ENCODE data around the gene USP36.
"Not testable (repeated sequence)": the region's sequence is repeated elsewhere in the genome, so short reads cannot be mapped to it uniquely, and the experiment has no call there.

Gene USP36

DNA sequence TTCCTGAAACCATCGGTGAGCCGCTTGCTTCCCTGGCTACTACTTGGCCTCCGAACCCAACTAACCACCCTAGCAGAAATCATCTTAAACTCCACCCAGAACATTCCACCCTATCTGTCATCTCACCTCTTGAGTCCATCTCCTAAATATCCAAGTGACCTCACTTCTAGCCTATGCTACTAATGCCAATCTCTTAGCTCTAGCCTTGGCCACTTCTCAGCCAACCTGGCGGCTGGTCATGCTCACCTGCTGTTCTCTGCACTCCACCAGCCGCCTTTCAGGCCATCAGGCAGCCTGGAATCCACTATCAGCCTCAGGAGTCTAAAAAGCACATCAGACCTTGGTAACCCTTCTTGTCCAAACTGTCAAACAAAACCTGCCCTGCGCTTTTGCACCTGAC is 46.6 kb downstream of the USP36 start:
- in situ Hi-C loops (cut with HindIII; ENCODE audit: low sequenced_read_pairs), result no loop called here

GRCh38 chr17:78793415-78793814 is 47.2 kb downstream of the USP36 start:
- in situ Hi-C loops (cut with HindIII; ENCODE audit: low sequenced_read_pairs), result no loop called here

DNA sequence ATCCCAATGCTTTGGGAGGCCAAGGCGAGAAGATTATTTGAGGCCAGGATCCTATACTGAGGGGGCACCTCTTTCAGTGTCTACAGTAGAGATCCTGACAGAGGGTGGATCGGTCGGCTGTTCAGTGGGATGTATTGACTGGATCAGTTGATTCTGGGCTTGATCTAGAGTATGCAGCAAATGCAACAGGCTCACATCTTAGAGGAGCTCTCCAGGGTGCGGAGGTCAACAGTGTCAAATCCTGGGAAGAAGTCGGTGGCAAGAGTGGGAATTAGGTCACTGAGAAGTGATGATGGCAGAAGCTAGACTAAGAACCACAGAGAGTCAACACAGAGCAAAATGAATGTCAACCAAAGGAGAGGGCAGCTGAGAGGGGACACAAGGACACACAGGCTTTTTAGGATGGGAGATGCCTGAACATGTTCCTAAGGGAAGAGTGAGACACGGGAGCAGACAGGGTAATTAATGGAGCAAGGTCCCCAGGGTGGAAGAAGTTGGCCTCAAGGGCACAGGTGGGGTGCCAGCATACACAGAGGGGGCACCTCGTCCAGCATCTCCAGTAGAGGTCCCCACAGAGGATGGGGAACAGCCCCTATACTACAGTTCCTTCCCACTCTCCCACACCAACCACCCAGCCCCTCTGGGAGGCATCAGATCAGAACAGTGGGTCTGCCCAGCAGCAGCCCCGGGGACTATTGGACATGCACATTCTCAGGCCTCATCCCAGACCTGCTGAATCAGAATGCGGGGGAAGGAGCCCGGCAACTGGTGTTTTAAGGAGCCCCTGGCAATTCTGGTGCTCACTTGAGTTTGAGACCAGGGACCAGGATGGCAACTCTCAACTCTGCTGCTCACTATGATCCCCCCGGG is 48.5 kb downstream of the USP36 start:
- in situ Hi-C loops (cut with HindIII; ENCODE audit: low sequenced_read_pairs), result no loop called here

GRCh38 chr17:78790552-78790951 is 50.1 kb downstream of the USP36 start:
- in situ Hi-C loops (cut with HindIII; ENCODE audit: low sequenced_read_pairs), result no loop called here

GRCh38 chr17:78789663-78790181 is 50.9 kb downstream of the USP36 start:
- in situ Hi-C loops (cut with HindIII; ENCODE audit: low sequenced_read_pairs), result no loop called here

DNA sequence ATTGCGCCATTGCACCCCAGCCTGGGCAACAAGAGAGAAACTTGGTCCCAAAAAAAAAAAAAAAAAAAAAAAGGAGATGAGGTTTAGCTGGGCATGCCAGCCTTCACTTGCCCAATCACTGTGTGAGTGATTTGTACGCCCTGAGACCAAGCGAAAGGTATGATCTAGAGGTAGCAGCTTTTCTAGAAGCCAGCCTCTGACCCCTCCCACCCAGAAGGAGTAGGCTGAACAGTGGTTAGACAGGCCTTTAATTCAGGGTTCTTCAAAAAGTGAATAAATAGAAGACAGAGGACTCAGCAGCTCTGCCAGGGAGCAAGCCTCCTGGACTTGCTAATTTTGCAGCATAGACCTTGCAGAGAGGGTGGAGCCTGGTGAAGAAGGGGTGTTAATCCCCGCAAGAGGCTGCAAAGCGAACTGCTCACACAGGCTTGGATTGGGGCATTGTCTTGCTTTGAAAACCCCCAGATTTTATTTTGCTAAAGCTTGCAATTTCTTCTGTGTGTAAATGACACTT is 51.4 kb downstream of the USP36 start:
- in situ Hi-C loops (cut with HindIII; ENCODE audit: low sequenced_read_pairs), result no loop called here

DNA sequence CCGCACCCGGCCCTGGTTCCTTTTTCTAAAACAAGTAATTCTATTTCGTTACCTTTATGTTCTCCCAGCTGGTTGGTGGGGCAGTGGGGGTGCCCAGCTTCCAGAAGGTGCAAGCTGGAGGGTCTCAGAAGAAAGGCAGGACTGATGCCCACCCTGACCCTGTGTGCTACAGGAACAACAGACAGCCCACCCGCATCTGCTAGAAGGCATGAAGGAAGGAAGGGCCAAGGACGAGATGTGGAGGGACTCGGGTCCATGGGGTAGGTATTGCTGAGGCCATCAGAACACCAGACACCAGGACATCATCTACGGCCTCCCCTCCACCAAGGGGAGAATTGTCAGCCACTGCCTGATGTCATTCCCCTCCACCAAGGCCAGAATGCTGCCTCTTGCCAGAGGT is 52.2 kb downstream of the USP36 start:
- in situ Hi-C loops (cut with HindIII; ENCODE audit: low sequenced_read_pairs), result no loop called here

GRCh38 chr17:78787444-78787843 is 53.2 kb downstream of the USP36 start:
- in situ Hi-C loops (cut with HindIII; ENCODE audit: low sequenced_read_pairs), result no loop called here

DNA sequence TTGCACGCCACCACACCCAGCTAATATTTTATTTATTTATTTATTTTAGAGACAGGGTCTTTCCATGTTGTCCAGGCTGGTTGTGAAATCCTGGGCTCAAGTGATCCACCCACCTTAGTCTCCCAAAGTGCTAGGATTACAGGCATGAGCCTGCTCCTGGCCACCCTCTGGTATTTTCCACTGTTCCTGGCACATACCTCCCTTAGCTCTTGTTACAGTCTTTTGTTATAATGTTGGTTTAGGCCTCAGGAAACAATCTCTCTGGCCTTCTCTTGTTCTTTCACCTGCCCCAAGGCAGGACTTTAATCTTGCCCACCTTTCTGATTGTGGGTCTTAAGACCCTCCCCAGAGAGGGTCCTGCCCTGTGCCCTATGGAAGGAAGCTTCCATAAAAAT is 55.0 kb downstream of the USP36 start:
- in situ Hi-C loops (cut with HindIII; ENCODE audit: low sequenced_read_pairs), result no loop called here

- in situ Hi-C loops (cut with HindIII; ENCODE audit: low sequenced_read_pairs), result no loop called here
Measured at GRCh38 chr17:78785011-78785662, 55.5 kb downstream of the USP36 start.

- in situ Hi-C loops (cut with HindIII; ENCODE audit: low sequenced_read_pairs), result no loop called here
Measured at GRCh38 chr17:78784352-78784751, 56.3 kb downstream of the USP36 start.

DNA sequence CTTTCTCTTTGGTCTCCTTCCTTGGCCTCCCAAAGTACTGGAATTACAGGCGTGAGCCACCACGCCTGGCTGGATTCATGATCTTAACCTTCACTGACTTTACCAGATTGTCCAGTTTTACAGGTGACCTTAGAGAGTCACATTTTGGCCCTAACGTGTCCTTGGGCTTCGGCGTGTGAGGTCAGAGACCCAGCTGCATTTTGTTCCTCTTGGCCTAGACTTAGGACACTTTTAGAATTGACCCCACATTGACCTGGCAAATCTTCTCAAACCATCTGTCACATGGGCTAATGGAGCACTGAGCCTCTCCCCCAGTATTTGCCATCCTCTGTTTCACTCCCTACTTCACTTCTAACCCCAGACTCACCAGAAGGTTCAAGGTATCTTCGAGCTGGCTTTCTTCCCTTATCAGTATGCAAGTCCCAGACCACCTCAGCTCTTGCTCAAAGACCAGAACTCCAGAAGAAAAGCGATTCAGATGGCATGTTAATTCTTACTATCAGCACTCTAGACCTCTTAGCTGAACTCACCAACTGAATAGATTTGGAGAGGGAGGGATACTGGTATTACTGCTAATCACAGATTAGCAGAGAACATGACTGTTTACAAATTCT is 56.8 kb downstream of the USP36 start:
- in situ Hi-C loops (cut with HindIII; ENCODE audit: low sequenced_read_pairs), result no loop called here

DNA sequence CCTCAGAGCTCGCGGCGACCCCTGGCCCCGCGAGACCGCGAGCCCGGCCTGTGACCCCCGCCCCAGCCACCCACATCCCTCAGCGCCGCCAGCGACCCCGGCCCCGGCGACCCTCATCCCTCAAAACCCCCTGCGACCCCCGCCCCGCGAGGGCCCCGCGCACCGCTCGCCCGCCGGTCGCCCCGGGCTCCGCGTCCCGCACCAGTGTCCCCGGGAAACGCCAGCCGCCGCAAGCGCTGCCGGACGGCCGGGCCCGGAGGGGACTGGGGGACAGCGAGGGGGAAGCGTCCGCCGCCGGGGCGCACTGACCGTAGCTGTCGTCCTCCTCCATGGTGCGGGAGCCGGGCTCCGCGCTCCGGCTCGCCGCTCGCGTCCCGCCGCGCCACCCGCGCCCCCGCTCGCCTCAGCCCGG is 58.7 kb downstream of the USP36 start, which contains the start of gene CYTH1:
Gene CYTH1 (minus strand): TSS at position 381 of the 412 bp plus-strand sequence. CDS start 50 bp downstream, at position 331.
- in situ Hi-C loops (cut with HindIII; ENCODE audit: low sequenced_read_pairs), result no loop called here

DNA sequence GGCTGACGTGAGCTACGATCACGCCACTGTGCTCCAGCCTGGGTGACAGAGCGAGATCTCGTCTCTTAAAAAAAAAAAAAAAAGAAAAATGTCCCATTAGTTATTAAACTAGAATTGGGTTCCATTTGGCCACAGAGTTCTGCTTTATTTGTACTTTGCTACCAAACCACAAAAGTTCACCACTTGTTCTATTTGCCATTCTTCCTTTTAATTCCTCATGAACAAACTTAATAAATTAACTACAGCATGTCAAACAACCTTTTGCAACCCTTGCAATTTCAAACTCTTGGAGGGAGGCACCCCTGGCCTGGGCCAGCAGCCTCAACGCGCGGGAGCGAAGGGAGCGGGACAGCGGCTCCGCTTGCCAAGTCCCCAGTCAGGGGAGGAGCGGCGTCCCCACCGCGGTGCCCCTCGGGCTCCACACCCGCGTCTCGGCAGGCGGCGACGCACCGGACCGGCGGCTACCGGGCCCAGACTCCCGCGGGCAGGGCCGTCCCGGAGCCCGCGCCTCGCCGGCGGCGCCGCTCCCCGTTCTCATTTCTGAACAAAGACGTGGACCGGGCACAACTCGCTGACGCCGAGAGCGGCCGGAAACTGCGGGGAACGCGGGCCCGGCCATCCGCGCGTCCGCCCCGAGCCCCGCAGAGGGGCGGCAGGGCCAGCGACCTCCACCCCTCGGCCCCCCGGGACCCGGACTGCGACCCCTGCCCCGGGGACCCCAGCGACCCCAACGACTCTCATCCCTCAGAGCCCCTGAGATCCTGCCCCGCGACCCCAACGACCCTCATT is 59.3 kb downstream of the USP36 start:
- in situ Hi-C loops (cut with HindIII; ENCODE audit: low sequenced_read_pairs), result no loop called here

DNA sequence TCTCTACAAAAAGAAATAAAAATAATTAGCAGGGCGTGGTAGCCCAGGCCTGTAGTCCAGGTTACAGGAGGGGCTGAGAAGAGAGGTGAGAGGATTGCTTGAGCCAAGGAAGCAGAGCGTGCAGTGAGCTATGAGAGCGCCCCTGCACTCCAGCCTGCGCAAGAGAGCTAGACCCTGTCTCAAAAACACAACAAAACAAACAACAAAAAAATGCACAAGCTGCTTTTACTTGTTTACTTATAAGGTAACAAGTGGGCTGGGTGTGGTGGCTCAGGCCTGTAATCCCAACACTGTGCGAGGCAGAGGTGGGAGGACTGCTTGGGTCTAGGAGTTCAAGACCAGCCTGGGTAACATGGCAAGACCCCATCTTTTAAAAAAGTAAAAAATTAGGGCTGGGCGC is 60.3 kb downstream of the USP36 start:
- in situ Hi-C loops (cut with HindIII; ENCODE audit: low sequenced_read_pairs), result no loop called here

DNA sequence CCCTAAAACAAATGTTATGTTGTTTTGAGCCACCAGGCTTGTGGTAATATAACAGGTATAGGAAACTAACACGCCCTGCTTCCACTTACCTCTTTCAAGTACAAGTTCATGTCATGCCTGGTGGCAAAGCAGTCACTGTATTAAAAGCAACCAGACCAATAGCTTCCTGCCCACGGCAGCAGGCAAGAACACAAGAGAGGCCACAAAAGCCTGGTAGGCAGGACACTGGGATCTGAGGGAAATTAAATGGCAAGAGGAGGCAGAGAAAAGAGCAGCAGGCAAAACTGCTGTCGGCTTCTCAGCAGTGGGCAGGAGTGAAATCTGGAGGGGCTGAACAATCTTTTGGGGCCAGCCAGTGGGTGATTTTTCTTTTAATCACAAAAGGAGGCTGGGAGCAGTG is 60.8 kb downstream of the USP36 start:
- in situ Hi-C loops (cut with HindIII; ENCODE audit: low sequenced_read_pairs), result no loop called here

DNA sequence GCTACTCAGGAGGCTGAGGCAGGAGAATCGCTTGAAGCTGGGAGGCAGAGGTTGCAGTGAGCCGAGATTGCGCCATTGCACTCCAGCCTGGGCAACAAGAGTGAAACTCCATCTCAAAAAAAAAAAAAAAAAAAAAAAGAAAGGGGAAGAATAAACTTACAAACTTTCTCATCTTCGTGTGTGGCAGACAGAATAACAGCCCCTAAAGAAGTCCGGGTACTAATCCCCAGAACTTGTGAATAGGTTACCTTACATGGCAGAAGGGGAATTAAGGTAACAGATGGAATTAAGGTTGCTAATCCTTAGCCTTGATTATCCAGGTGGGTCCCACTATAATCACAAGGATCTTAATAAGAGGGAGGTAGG is 61.3 kb downstream of the USP36 start:
- in situ Hi-C loops (cut with HindIII; ENCODE audit: low sequenced_read_pairs), result not testable (repeated sequence)

DNA sequence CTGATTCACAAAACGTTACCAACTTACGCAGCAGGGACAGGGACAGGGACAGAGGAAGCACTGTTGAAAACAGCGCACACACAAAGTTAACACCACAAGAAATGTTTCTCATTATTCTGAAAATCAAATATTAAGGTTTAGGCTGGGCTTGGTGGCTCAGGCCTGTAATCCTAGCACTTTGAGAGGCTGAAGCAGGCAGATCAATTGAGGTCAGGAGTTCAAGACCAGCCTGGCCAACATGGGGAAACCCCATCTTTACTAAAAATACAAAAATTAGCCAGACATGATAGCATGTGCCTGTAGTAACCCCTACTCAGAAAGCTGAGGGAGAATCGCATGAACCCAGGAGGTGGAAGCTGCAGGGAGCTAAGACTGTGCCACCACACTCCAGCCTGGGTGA is 62.7 kb downstream of the USP36 start:
- in situ Hi-C loops (cut with HindIII; ENCODE audit: low sequenced_read_pairs), result no loop called here

DNA sequence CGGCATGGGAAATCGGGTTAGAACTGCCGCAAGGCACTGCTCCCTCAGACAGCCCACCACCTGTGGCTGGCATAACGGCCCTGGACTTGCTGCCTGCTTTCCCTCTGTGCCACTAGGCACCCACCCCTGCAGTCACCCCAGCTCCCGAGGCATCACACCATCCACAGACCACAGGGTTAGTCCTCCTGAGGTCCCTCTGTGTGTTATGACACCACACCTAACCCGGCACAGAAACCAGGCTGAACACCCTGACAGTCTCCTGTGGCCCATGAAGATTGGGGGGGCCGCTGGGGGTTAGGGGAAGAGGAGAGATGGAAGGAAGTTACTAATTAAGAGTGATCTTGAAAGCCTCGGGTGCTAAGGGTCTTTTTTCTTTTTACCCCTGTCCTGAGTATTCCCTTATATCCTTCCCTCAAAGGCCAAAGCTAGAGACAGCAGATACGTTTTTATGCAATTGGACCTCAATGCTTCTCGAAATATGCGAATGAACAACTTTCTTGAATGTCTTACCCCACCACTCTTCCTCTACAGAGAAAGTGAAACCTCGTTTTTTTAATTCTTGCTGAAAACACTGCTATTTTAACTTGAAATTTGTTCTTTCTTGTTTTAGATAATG is 65.5 kb downstream of the USP36 start:
- in situ Hi-C loops (cut with HindIII; ENCODE audit: low sequenced_read_pairs), result no loop called here

GRCh38 chr17:78774453-78774852 is 66.2 kb downstream of the USP36 start:
- in situ Hi-C loops (cut with HindIII; ENCODE audit: low sequenced_read_pairs), result no loop called here
